Medulla oblongata (tissue), 1 donor: ENCODE measurements around the gene PDE4DIP.
"Not testable (repeated sequence)": the region's sequence is repeated elsewhere in the genome, so short reads cannot be mapped to it uniquely, and the experiment has no call there.

ENCODE experiments used
- DNase-seq: peaks from one replicate; pipeline ENCODE4 v3.0.0-alpha.2; 2015; ENCODE audit errors: extremely low spot score

Gene PDE4DIP

GRCh38 chr1:148844220-148844619 is at the start of gene PDE4DIP:
PDE4DIP (plus strand) TSS chr1:148844428; CDS start chr1:148844775, 347 bp downstream.
- not testable (repeated sequence) for DNase-seq

GRCh38 chr1:148808268-148808928 is 35.8 kb upstream of the PDE4DIP start:
- not testable (repeated sequence) for DNase-seq

- DNase-seq: not testable (repeated sequence)
These were observed 35.3 kb upstream of the PDE4DIP start for GRCh38 chr1:148808929-148809283.

GRCh38 chr1:148822180-148822579 is 22.0 kb upstream of the PDE4DIP start:
- DNase-seq: not testable (repeated sequence)

- not testable (repeated sequence) for DNase-seq
These were observed 20.4 kb upstream of the PDE4DIP start for GRCh38 chr1:148823822-148824221.

- DNase-seq: not testable (repeated sequence)
These were observed 19.2 kb upstream of the PDE4DIP start for GRCh38 chr1:148825029-148825428.

- DNase-seq: not testable (repeated sequence)
These were observed 15.7 kb upstream of the PDE4DIP start for GRCh38 chr1:148828531-148828930.

- not testable (repeated sequence) for DNase-seq
These were observed 15.3 kb upstream of the PDE4DIP start for GRCh38 chr1:148828962-148829361.

- not testable (repeated sequence) for DNase-seq
These were observed 14.9 kb upstream of the PDE4DIP start for GRCh38 chr1:148829365-148829764.

- not testable (repeated sequence) for DNase-seq
These were observed 3.0 kb upstream of the PDE4DIP start for GRCh38 chr1:148841262-148841661.

GRCh38 chr1:148844651-148845050 is 423 bp downstream of the PDE4DIP start:
- DNase-seq: not testable (repeated sequence)

GRCh38 chr1:148845068-148845467 is 840 bp downstream of the PDE4DIP start:
- DNase-seq: not testable (repeated sequence)

GRCh38 chr1:148850347-148850746 is 6.1 kb downstream of the PDE4DIP start:
- DNase-seq: not testable (repeated sequence)

- not testable (repeated sequence) for DNase-seq
These were observed 6.6 kb downstream of the PDE4DIP start for GRCh38 chr1:148850840-148851239.

- DNase-seq: not testable (repeated sequence)
These were observed 7.5 kb downstream of the PDE4DIP start for GRCh38 chr1:148851684-148852083.

- not testable (repeated sequence) for DNase-seq
These were observed 9.1 kb downstream of the PDE4DIP start for GRCh38 chr1:148853363-148853762.

- not testable (repeated sequence) for DNase-seq
These were observed 9.8 kb downstream of the PDE4DIP start for GRCh38 chr1:148854063-148854462.

GRCh38 chr1:148855367-148855766 is 11.1 kb downstream of the PDE4DIP start:
- not testable (repeated sequence) for DNase-seq

GRCh38 chr1:148860049-148860448 is 15.8 kb downstream of the PDE4DIP start:
- not testable (repeated sequence) for DNase-seq

GRCh38 chr1:148860579-148861259 is 16.5 kb downstream of the PDE4DIP start:
- not testable (repeated sequence) for DNase-seq

- not testable (repeated sequence) for DNase-seq
These were observed 18.4 kb downstream of the PDE4DIP start for GRCh38 chr1:148862590-148862989.

GRCh38 chr1:148868924-148869633 is 24.9 kb downstream of the PDE4DIP start:
- DNase-seq: not testable (repeated sequence)
